Loucy (cell line): Measurements from ENCODE around the gene KLHDC8A.

ENCODE experiments used
- H2AFZ ChIP-seq: fragments of 200-600 bp; sonication (generic); 2 replicates; pipeline ENCODE4 v1.6.0; 2016; ENCODE audit warnings: antibody characterized with exemption, mild to moderate bottlenecking, low read length, moderate library complexity
- H3F3A ChIP-seq: fragments of 200-600 bp; 2 replicates; pipeline ENCODE4 v1.6.0; 2016; ENCODE audit warnings: antibody characterized with exemption, low read depth, mild to moderate bottlenecking
- H3K27me3 ChIP-seq: fragments of 200-600 bp; sonication (generic); 2 replicates; pipeline ENCODE4 v1.6.1; 2014; ENCODE audit warnings: low read length, mild to moderate bottlenecking; ENCODE audit not compliant: insufficient read depth, poor library complexity, severe bottlenecking
- H3K36me3 ChIP-seq: fragments of 200-600 bp; sonication (generic); 2 replicates; pipeline ENCODE4 v1.6.1; 2016; ENCODE audit warnings: low read length; ENCODE audit not compliant: insufficient read depth
- H3K4me1 ChIP-seq: fragments of 200-600 bp; sonication (generic); 2 replicates; pipeline ENCODE4 v1.5.1; 2014; ENCODE audit warnings: low read length, mild to moderate bottlenecking; ENCODE audit not compliant: insufficient read depth, poor library complexity, severe bottlenecking
- H3K4me2 ChIP-seq: fragments of 200-600 bp; sonication (generic); 2 replicates; pipeline ENCODE4 v1.6.0; 2014; ENCODE audit warnings: antibody characterized with exemption, low read length, low read depth, mild to moderate bottlenecking; ENCODE audit not compliant: poor library complexity, severe bottlenecking
- H3K4me3 ChIP-seq: fragments of 200-600 bp; sonication (generic); 2 replicates; pipeline ENCODE4 v1.5.1; 2014; ENCODE audit warnings: low read length, mild to moderate bottlenecking, mixed read lengths; ENCODE audit not compliant: poor library complexity, severe bottlenecking
- H3K79me2 ChIP-seq: fragments of 200-600 bp; sonication (generic); 2 replicates; pipeline ENCODE4 v1.6.1; 2014; ENCODE audit warnings: low read length; ENCODE audit not compliant: insufficient read depth
- H3K9ac ChIP-seq: fragments of 200-600 bp; sonication (generic); 2 replicates; pipeline ENCODE4 v1.6.0; 2014; ENCODE audit warnings: mild to moderate bottlenecking, low read depth, low read length, moderate library complexity; ENCODE audit not compliant: poor library complexity, severe bottlenecking
- H3K9me2 ChIP-seq: fragments of 200-600 bp; sonication (generic); replicated peaks from 2 replicates; pipeline ENCODE4 v1.6.1; 2016; ENCODE audit warnings: low read depth, low read length, mixed read lengths
- H3K9me3 ChIP-seq: fragments of 200-600 bp; sonication (generic); 2 replicates; pipeline ENCODE4 v1.6.1; 2014; ENCODE audit warnings: mild to moderate bottlenecking, antibody characterized with exemption, low read length, low read depth; ENCODE audit not compliant: insufficient read depth
- H4K20me1 ChIP-seq: fragments of 200-600 bp; sonication (generic); 2 replicates; pipeline ENCODE4 v1.6.0; 2014; ENCODE audit warnings: antibody characterized with exemption, low read length, mild to moderate bottlenecking; ENCODE audit not compliant: insufficient read depth, poor library complexity, severe bottlenecking
- CTCF ChIP-seq: fragments of 200-600 bp; sonication (generic); conservative IDR thresholded peaks from 2 replicates; pipeline ENCODE4 v1.5.1; 2014; ENCODE audit warnings: mild to moderate bottlenecking, antibody characterized with exemption, low read length
- EZH2phosphoT487 ChIP-seq: fragments of 200-600 bp; IDR thresholded peaks from 2 replicates; pipeline ENCODE4 v1.6.1; 2018; ENCODE audit warnings: antibody characterized with exemption, mild to moderate bottlenecking, moderate library complexity, borderline replicate concordance

The KLHDC8A gene

GRCh38 chr1:205332015-205332791 lies 24.5 kb downstream of the KLHDC8A start:
- no peaks in the 10 kb centered on the region for H3F3A ChIP-seq
- no peaks in the 10 kb centered on the region for H3K27me3 ChIP-seq
- TF ChIP-seq EZH2phosphoT487 (no peak), CTCF (no peak)
- no peaks in the 10 kb centered on the region for H3K79me2 ChIP-seq
- H3K4me2 ChIP-seq = no peak overlapping the region
- H3K9ac ChIP-seq = no peak overlapping the region
- H3K9me3 ChIP-seq = no peaks in the 10 kb centered on the region
- no peaks in the 10 kb centered on the region for H3K9me2 ChIP-seq
- no peaks in the 10 kb centered on the region for H3K4me1 ChIP-seq
- no peaks in the 10 kb centered on the region for H3K36me3 ChIP-seq
- no peaks in the 10 kb centered on the region for H4K20me1 ChIP-seq
- no peak overlapping the region for H3K4me3 ChIP-seq
- H2AFZ ChIP-seq = no peak overlapping the region

- Histone ChIP-seq H3K4me3 (no peak overlapping the region), H3K4me2 (no peak overlapping the region), H3K79me2 (no peaks in the 10 kb centered on the region), H2AFZ (no peak overlapping the region), H3F3A (no peaks in the 10 kb centered on the region), H3K9me3 (no peaks in the 10 kb centered on the region), H4K20me1 (no peaks in the 10 kb centered on the region), H3K27me3 (no peaks in the 10 kb centered on the region), H3K9me2 (no peaks in the 10 kb centered on the region), H3K4me1 (no peaks in the 10 kb centered on the region), H3K36me3 (no peaks in the 10 kb centered on the region), H3K9ac (no peak overlapping the region)
- TF ChIP-seq EZH2phosphoT487 (no peak), CTCF (no peak)
Observed at GRCh38 chr1:205330150-205330549, 26.6 kb downstream of the KLHDC8A start.

GRCh38 chr1:205329719-205330118 lies 27.0 kb downstream of the KLHDC8A start:
- no peaks in the 10 kb centered on the region for H3K9me2 ChIP-seq
- no peak overlapping the region for H3K9ac ChIP-seq
- H2AFZ ChIP-seq = no peak overlapping the region
- H3K79me2 ChIP-seq = no peaks in the 10 kb centered on the region
- TF ChIP-seq EZH2phosphoT487 = no peak
- TF ChIP-seq CTCF = no peak
- no peaks in the 10 kb centered on the region for H3K4me1 ChIP-seq
- H4K20me1 ChIP-seq = no peaks in the 10 kb centered on the region
- no peaks in the 10 kb centered on the region for H3K27me3 ChIP-seq
- H3F3A ChIP-seq = no peaks in the 10 kb centered on the region
- no peaks in the 10 kb centered on the region for H3K9me3 ChIP-seq
- no peak overlapping the region for H3K4me3 ChIP-seq
- H3K4me2 ChIP-seq = no peak overlapping the region
- H3K36me3 ChIP-seq = no peaks in the 10 kb centered on the region
